ENCODE measurements around the gene MRPS5.

MRPS5 gene

DNA sequence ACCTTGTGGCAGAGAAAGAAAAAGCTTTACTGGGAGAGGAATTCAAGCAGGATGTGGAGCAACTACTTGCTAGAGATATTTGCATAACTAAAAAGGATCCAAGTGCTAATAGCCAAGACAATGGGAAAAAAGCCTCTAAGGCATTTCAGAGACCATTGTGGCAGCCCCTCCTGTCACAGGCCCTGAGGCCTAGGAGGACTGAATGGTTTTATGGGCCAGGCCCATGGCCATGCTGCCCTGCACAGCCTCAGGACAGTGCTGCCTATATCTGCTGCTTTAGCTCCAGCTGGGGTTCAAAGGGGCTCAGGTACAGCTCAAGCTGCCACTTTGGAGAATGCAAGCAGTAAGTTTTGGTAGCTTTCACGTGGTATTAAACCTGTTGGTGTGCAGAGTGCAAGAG, 17.1 kb upstream of the MRPS5 start:
- TF ChIP-seq TEAD4 (IDR thresholded peaks at IDR 0.05), result no peak

DNA sequence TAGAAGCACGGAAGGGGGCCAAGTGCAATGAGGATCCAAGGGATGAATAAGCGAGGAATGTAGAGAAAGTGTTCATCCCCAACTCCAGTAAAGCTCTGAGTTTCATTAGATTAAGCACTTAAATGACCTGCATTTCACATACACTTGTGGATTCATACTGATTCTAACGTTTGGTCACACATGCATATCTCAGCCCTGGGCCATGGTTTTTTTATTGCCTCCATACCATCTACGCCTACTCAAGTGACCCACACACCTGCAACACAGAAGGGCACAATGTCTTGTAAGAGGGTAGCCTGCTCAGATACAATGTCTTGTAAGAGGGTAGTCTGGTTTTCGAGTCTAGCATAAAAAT, 566 bp upstream of the MRPS5 start:
- TF ChIP-seq TCF12 (IDR thresholded peaks at IDR 0.05; ENCODE audit: low read depth) (no peak), EGR1 (IDR thresholded peaks at IDR 0.05) (no peak), EP300 (IDR thresholded peaks at IDR 0.05; ENCODE audit: borderline replicate concordance) (no peak), CEBPB (IDR thresholded peaks at IDR 0.05) (no peak), YY1 (IDR thresholded peaks at IDR 0.05; ENCODE audit: low read depth) (no peak), USF1 (IDR thresholded peaks at IDR 0.05) (no peak)
- TF ChIP-seq, protein P1, sequence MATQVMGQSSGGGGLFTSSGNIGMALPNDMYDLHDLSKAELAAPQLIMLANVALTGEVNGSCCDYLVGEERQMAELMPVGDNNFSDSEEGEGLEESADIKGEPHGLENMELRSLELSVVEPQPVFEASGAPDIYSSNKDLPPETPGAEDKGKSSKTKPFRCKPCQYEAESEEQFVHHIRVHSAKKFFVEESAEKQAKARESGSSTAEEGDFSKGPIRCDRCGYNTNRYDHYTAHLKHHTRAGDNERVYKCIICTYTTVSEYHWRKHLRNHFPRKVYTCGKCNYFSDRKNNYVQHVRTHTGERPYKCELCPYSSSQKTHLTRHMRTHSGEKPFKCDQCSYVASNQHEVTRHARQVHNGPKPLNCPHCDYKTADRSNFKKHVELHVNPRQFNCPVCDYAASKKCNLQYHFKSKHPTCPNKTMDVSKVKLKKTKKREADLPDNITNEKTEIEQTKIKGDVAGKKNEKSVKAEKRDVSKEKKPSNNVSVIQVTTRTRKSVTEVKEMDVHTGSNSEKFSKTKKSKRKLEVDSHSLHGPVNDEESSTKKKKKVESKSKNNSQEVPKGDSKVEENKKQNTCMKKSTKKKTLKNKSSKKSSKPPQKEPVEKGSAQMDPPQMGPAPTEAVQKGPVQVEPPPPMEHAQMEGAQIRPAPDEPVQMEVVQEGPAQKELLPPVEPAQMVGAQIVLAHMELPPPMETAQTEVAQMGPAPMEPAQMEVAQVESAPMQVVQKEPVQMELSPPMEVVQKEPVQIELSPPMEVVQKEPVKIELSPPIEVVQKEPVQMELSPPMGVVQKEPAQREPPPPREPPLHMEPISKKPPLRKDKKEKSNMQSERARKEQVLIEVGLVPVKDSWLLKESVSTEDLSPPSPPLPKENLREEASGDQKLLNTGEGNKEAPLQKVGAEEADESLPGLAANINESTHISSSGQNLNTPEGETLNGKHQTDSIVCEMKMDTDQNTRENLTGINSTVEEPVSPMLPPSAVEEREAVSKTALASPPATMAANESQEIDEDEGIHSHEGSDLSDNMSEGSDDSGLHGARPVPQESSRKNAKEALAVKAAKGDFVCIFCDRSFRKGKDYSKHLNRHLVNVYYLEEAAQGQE (IDR thresholded peaks at IDR 0.05; ENCODE audit: low read depth), result no peak
- TF ChIP-seq, protein P2, sequence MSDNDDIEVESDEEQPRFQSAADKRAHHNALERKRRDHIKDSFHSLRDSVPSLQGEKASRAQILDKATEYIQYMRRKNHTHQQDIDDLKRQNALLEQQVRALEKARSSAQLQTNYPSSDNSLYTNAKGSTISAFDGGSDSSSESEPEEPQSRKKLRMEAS (IDR thresholded peaks at IDR 0.05), result no peak

DNA sequence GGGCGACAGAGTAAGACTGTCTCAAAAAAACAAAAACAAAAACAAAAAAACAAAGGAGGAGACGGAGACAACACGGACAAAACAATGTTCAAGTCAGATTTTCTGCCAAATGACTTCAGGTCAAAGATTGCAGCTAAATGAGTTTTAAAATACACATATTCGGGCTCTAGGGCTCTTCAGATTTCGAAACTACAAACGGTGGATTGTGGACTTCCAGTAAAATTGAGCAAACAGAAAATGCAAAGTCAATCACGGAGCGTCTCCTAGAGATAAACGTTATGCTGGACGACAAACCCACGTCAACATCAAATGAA, 558 bp downstream of the MRPS5 start:
- TF ChIP-seq, protein P2 (IDR thresholded peaks at IDR 0.05), result no peak
- TF ChIP-seq NFIC (IDR thresholded peaks at IDR 0.05), result no peak
- TF ChIP-seq TCF12 (IDR thresholded peaks at IDR 0.05; ENCODE audit: low read depth), result no peak
- TF ChIP-seq RAD21 (IDR thresholded peaks at IDR 0.05; ENCODE audit: low read depth), result no peak
- TF ChIP-seq, protein P1 (IDR thresholded peaks at IDR 0.05; ENCODE audit: low read depth), result no peak
- no peak for TF ChIP-seq CREB1 (IDR thresholded peaks at IDR 0.05; ENCODE audit: low read depth)
- no peak for TF ChIP-seq YY1 (IDR thresholded peaks at IDR 0.05; ENCODE audit: low read depth)
- TF ChIP-seq TAF1 (IDR thresholded peaks at IDR 0.05; ENCODE audit: low read depth), result no peak
- no peak for TF ChIP-seq USF1 (IDR thresholded peaks at IDR 0.05)
- no peak for TF ChIP-seq EP300 (IDR thresholded peaks at IDR 0.05; ENCODE audit: borderline replicate concordance)
- TF ChIP-seq TEAD4 (IDR thresholded peaks at IDR 0.05), result no peak
- no peak for TF ChIP-seq CEBPB (IDR thresholded peaks at IDR 0.05)
- TF ChIP-seq ZBTB7A (IDR thresholded peaks at IDR 0.05; ENCODE audit: low read depth), result no peak
- no peak for TF ChIP-seq EGR1 (IDR thresholded peaks at IDR 0.05)
- no peak for TF ChIP-seq FOXM1 (IDR thresholded peaks at IDR 0.05; ENCODE audit: borderline replicate concordance, low read depth)

DNA sequence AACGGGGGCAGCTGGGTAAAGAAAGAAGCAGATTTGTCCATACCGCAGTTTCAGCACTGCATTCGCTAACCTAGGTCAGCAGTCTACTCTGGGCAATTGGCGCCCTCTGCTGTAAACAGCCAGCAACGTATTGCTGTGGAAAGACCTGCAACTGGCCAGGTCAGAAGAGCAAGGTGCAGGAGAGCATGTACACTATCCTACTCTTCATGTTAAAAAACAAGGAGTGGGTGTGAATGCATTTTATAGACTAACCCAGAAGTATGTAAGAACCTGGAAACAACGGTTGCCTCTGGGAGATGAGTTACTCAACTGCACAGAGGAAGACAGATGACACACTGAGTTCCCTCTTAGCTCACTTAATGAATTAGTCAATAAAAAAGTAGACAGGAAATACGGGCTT, 6.2 kb downstream of the MRPS5 start:
- TF ChIP-seq EGR1 (IDR thresholded peaks at IDR 0.05) (no peak), USF1 (IDR thresholded peaks at IDR 0.05) (no peak), EP300 (IDR thresholded peaks at IDR 0.05; ENCODE audit: borderline replicate concordance) (no peak), RAD21 (IDR thresholded peaks at IDR 0.05; ENCODE audit: low read depth) (peak; percentile 90), NFIC (IDR thresholded peaks at IDR 0.05) (no peak), TCF12 (IDR thresholded peaks at IDR 0.05; ENCODE audit: low read depth) (no peak), TEAD4 (IDR thresholded peaks at IDR 0.05) (no peak)

GRCh38 chr2:95113464-95113863, 8.1 kb downstream of the MRPS5 start:
- TF ChIP-seq NFIC (IDR thresholded peaks at IDR 0.05), result no peak
- TF ChIP-seq TAF1 (IDR thresholded peaks at IDR 0.05; ENCODE audit: low read depth), result no peak
- no peak for TF ChIP-seq CREB1 (IDR thresholded peaks at IDR 0.05; ENCODE audit: low read depth)
- TF ChIP-seq, protein P2 (IDR thresholded peaks at IDR 0.05), result no peak
- no peak for TF ChIP-seq YY1 (IDR thresholded peaks at IDR 0.05; ENCODE audit: low read depth)

GRCh38 chr2:95110395-95110794, 11.2 kb downstream of the MRPS5 start:
- TF ChIP-seq TCF12 (IDR thresholded peaks at IDR 0.05; ENCODE audit: low read depth) (no peak), RAD21 (IDR thresholded peaks at IDR 0.05; ENCODE audit: low read depth) (no peak), EGR1 (IDR thresholded peaks at IDR 0.05) (no peak), ZBTB7A (IDR thresholded peaks at IDR 0.05; ENCODE audit: low read depth) (no peak), USF1 (IDR thresholded peaks at IDR 0.05) (no peak), TEAD4 (IDR thresholded peaks at IDR 0.05) (no peak), FOXM1 (IDR thresholded peaks at IDR 0.05; ENCODE audit: borderline replicate concordance, low read depth) (no peak), EP300 (IDR thresholded peaks at IDR 0.05; ENCODE audit: borderline replicate concordance) (no peak), CEBPB (IDR thresholded peaks at IDR 0.05) (no peak), CREB1 (IDR thresholded peaks at IDR 0.05; ENCODE audit: low read depth) (no peak), TAF1 (IDR thresholded peaks at IDR 0.05; ENCODE audit: low read depth) (no peak), YY1 (IDR thresholded peaks at IDR 0.05; ENCODE audit: low read depth) (no peak), NFIC (IDR thresholded peaks at IDR 0.05) (no peak)
- TF ChIP-seq, protein P2 (IDR thresholded peaks at IDR 0.05), result no peak
- TF ChIP-seq, protein P1 (IDR thresholded peaks at IDR 0.05; ENCODE audit: low read depth), result no peak
